ENCODE data around the gene LCP1.

Gene LCP1

GRCh38 chr13:46154136-46154801 is 27.7 kb downstream of the LCP1 start:
- ATAC-seq, result no peak

DNA sequence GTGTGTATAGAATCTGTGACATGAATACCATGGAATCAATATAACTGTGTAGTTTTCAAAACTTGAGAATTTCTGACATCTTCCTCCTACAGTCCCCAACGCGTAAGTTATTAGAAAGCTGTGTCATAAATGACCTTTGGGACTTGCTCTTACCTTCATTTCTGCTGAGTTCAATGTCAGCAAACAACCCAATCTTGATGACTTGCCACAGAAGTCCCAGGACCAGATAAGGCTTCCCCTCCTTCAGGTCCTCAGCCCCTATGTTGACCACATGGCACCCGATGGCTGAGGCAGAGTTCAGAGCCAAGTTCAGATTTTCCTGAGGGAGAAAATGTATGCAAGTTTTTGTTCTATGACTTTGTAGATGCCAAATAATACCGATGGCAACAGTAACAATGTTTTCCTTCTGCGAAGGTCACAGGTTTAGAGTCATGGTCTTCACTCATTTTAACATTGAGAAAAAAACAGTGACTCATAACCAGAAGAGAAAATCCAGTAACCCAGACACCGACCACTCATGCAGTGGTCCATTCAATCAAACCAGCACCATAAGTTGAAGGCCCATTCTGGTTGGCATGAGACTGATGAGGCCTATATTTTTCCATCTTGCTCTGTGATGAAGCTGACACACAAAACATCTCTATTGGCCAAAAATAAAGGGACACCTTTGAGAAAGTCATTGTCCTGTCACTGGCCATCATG is 29.2 kb downstream of the LCP1 start:
- ATAC-seq, result peak; percentile 21 to 27

DNA sequence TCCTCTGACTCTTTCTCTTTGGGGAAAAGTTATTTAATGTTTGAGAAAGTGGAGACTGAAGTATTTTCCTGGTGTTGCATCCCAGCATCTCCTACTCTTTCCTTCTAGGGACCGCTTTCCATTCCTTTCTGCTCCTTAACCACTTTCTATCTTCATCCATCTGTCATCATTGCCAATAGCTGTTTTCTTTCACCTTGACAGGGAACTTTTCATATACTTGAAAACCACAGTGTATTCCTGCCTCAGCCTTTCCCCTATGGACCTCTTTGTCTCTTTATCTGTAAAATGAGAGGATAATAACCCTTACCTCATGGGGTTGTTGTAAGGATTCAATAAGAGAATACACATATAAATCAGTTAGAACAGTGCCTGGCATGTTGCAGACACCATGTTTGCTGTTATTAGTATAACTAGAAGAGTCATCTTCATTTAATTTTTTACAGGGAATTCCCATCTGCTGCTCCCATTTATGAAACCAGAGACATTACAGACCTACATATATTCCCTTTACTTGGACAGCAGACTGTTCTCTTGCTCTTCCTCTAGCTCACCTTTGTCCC is 31.8 kb downstream of the LCP1 start:
- ATAC-seq, result no peak

- ATAC-seq, result peak; percentile 88 to 96
Observed at GRCh38 chr13:46149272-46150133, 32.5 kb downstream of the LCP1 start.

GRCh38 chr13:46146898-46147297 is 35.1 kb downstream of the LCP1 start:
- ATAC-seq, result no peak

- ATAC-seq, result no peak
Observed at GRCh38 chr13:46145950-46146349, 36.0 kb downstream of the LCP1 start.

- no peak for ATAC-seq
Observed at GRCh38 chr13:46145135-46145534, 36.8 kb downstream of the LCP1 start.

GRCh38 chr13:46143184-46143701 is 38.7 kb downstream of the LCP1 start:
- ATAC-seq, result no peak

DNA sequence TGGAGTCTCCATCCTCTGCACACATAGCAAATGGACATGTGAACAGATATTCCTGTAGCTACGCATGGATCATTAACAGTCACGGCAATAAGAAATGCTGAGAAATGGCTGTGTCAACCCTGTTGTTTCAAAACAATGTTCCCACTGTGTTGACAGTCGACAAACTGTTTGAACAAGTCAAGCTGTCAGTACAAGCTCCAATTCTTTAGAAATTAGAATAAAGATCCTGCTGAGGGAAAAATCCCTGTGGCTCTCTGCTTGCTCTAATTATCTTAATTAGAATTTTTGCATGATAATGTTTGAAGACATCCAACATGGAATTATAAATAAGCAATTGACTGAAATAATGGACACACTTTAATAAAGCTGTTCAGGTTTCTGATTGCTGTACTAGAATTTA is 39.2 kb downstream of the LCP1 start:
- no peak for ATAC-seq

DNA sequence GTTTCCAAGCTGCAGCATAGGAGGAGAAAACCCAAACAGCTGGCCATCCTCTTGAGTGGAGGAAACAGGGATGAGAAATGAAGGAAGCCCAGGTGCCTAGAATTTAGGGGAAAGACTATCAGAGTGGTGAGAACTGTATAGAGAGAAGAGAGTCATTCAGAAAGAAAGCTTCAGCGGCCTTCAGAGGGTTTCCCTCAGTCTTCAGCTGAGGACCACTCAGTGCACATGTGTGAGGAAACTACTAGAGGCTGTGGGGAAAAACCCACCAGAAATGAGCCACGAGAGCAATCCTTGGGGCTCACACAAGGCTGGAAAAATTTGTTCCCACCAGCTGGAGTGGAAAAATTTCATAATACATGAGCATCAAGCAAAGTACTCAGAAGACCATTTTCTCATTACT is 41.9 kb downstream of the LCP1 start:
- peak; percentile 27 for ATAC-seq

DNA sequence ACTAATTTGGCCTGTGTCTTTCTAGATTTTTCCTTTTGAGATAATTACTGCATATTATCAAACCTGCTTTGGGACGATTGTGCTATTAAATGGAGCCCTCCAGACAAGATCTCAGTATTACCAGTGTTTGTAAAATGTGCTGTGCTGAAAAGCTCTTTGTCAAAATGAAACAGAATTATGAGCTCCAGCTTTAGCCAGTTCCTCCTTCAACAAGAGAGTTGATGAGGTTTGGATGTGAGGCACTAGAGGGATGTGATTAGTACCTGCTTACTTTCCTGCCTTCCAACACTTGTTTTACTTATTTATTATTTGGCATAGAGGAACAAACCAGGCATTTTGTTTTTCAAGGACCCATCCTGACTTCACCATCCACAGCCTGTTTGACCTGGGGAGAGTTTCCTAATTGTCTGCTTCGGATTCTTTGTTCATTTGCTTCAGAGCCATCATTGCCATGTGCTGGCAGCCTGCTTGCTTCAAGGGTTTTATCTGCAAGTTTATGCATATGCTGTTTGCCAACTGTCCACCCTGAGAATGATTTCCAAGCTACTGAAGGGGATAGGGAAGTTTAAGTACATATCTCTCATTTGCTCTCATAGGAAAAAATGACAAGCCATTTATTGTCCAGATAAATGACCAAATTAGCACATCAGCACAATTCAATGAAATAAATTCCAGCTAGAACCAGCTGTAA is 44.2 kb downstream of the LCP1 start:
- ATAC-seq, result no peak

DNA sequence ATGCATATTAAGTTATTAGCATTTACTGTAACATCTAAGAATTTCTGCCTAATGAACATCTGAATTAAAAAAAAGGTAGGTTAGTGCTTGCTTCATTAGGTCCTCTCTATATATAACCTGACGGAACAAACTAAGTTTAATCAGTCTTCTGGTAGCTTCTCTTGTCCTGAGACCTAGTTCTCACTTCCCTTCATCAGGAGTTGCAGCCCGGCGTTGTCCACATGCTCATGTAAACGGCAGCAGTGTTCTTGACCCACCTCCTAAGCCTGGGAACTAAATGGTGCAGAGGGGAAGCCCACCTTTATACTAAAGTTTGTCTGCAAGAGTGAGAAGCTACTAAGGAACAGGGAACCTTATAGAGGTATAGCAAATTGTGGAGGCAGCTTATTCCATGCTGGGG is 45.3 kb downstream of the LCP1 start:
- no peak for ATAC-seq

GRCh38 chr13:46134961-46135522 is 46.9 kb downstream of the LCP1 start:
- ATAC-seq, result no peak

GRCh38 chr13:46134494-46134893 is 47.5 kb downstream of the LCP1 start:
- ATAC-seq, result no peak

GRCh38 chr13:46132109-46132508 is 49.9 kb downstream of the LCP1 start:
- no peak for ATAC-seq

DNA sequence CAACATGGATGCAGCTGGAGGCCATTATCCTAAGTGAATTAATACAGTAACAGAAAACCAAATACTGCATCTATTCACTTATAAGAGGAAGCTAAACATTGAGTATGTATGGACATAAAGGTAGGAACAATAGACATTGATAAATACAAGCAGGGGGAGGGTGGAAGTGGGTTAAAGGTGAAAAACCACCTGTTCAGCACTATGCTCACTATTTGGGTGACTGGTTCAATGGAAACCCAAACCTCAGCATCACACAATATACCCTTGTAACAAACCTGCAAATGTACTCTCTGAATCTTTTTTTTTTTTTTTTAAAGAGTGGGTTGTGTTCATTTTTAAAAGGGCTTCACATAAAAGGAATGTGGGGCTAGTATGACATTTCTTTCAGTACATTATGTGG is 50.3 kb downstream of the LCP1 start:
- no peak for ATAC-seq

DNA sequence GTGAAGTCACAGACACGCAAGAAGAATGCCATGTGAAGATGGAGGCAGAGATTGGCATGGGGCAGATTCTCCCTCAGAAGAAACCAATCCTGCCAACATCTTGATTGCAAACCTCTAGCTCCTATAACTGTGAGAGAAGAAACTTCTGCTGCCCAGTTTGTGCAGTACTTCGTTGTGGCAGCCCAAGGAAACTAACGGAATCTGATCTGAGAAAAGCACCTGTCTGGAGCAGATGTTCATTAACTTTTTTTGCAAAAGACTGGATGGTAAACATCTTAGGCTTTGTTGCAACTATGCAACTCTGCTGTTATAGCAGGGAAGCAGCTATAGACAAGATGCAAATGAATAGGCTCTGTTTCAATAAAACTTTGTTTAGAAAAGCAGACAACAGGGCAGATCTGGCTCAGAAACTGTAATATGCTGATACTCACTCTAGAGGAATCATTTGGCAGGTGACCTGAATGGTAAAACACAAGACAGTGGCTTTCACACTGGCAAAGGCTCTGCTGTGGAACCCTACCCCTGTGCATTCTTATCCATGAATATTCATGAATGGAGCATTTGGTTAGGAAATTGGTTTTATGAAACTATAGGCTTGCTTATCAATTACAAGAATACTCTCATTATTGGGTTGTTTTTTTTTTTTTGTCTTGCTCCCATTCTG is 51.9 kb downstream of the LCP1 start:
- ATAC-seq, result no peak

- no peak for ATAC-seq
Observed at GRCh38 chr13:46129124-46129523, 52.9 kb downstream of the LCP1 start.

GRCh38 chr13:46127358-46128023 is 54.5 kb downstream of the LCP1 start:
- no peak for ATAC-seq

DNA sequence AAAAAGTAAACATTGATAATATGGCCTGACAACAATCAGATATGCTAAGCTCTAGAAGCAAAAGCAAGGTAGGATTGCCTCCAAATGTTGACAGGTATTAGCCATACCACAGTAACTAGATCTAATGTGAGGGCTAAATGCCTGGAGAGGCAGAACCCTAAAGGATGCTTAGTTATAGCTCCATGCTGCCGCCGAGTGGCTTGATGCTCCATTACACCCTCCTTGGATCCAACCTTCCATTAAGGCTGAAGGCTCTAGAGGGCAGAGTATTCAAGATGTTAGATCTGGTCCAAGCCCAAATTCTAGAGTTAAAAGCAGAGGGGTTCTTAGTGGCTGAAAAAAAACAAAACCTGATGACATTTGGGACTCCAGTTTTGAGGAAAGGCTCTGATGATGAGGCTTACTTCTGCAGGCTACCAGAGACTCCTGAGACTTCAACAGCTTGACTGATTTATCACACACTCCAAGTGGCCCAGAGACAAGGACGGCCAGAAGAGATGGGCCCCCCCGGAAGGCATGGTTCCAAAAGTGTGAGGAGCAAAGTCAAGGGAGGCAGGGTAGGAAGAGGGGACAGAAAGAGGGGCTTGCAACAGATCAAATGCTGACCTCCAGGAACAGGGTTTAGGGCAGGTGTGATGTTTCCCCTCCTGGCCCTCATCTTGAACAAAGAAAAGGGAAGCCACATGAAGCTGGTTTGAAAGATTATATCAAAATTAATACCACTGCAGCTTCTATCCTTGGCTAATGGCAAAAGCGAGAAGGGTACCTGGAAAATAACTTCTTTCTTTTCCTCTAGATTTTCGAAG is 55.2 kb downstream of the LCP1 start:
- ATAC-seq, result peak; percentile 70 to 76
